Anterior cingulate cortex (tissue), 58 donors: ENCODE results near the gene COX6A1.

Experiments used
- DNase-seq, 58 donors: peaks; one replicate each; lab custom pipeline; 2025; lab: John Stamatoyannopoulos, UW

COX6A1 gene

GRCh38 chr12:120437735-120438494 is at the start of gene COX6A1:
Gene COX6A1 (plus strand): TSS chr12:120438113. CDS start chr12:120438127, 14 bp downstream.
- peak; percentile 44 to 97 (median 89) for DNase-seq

GRCh38 chr12:120388691-120389481 is 49.0 kb upstream of the COX6A1 start:
- DNase-seq = peak in 28 of 58 donors; percentile 3 to 53 (median 25)

- DNase-seq = no peak
Measured at GRCh38 chr12:120390540-120391120, 47.3 kb upstream of the COX6A1 start.

- DNase-seq = peak in 3 of 58 donors; percentile 5 to 11 (median 9)
Measured at GRCh38 chr12:120394483-120395367, 43.2 kb upstream of the COX6A1 start.

- DNase-seq = peak in 47 of 58 donors; percentile 4 to 64 (median 22)
Measured at GRCh38 chr12:120397824-120398540, 39.9 kb upstream of the COX6A1 start.

- no peak for DNase-seq
Measured at GRCh38 chr12:120399531-120399930, 38.4 kb upstream of the COX6A1 start.

GRCh38 chr12:120402217-120402616 is 35.7 kb upstream of the COX6A1 start:
- peak in 28 of 58 donors; percentile 0 to 30 (median 6) for DNase-seq

- DNase-seq = no peak
Measured at GRCh38 chr12:120403869-120404268, 34.0 kb upstream of the COX6A1 start.

GRCh38 chr12:120404271-120404670 is 33.6 kb upstream of the COX6A1 start:
- no peak for DNase-seq

GRCh38 chr12:120406069-120406468 is 31.8 kb upstream of the COX6A1 start:
- DNase-seq = no peak

- no peak for DNase-seq
Measured at GRCh38 chr12:120406553-120406952, 31.4 kb upstream of the COX6A1 start.

GRCh38 chr12:120408771-120409170 is 29.1 kb upstream of the COX6A1 start:
- DNase-seq = no peak

- DNase-seq = no peak
Measured at GRCh38 chr12:120412421-120412820, 25.5 kb upstream of the COX6A1 start.

- peak in 46 of 58 donors; percentile 5 to 83 (median 42) for DNase-seq
Measured at GRCh38 chr12:120413901-120414695, 23.8 kb upstream of the COX6A1 start.

- no peak for DNase-seq
Measured at GRCh38 chr12:120416490-120417216, 21.3 kb upstream of the COX6A1 start.

GRCh38 chr12:120417917-120418580 is 19.9 kb upstream of the COX6A1 start:
- DNase-seq = no peak

GRCh38 chr12:120421701-120422100 is 16.2 kb upstream of the COX6A1 start:
- DNase-seq = no peak
